ENCODE results near the gene NOL9.

Gene NOL9

DNA sequence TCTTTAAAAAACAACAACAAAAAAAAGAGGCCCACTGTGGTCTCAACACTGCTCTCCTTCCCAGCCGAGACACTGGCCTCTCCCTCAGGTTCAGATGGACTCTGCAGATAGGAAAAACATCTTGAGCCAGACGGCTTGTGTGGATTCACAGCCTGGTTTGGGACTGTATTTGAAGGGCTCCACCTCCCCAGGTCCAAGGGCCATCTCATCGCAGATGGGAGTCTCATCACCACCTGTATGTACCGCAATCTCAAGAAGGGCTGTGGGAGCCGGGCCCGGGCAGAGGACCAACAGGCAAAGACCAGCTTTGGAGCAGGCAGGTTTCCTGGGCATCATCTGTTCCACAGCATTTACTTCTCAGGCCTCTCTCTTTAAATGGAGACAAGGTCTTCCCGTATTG lies 35.7 kb upstream of the NOL9 start:
- CTCF ChIA-PET: interaction anchor here (1.2 to 1.6 kb wide), 2 partner anchors 10 to 35 kb away, joined by 4 to 5 read pairs; partner anchors contain the start of genes TAS1R1 and ZBTB48
- no peak for DNase-seq (ENCODE audit: extremely low spot score)
- TF ChIP-seq, protein P1, sequence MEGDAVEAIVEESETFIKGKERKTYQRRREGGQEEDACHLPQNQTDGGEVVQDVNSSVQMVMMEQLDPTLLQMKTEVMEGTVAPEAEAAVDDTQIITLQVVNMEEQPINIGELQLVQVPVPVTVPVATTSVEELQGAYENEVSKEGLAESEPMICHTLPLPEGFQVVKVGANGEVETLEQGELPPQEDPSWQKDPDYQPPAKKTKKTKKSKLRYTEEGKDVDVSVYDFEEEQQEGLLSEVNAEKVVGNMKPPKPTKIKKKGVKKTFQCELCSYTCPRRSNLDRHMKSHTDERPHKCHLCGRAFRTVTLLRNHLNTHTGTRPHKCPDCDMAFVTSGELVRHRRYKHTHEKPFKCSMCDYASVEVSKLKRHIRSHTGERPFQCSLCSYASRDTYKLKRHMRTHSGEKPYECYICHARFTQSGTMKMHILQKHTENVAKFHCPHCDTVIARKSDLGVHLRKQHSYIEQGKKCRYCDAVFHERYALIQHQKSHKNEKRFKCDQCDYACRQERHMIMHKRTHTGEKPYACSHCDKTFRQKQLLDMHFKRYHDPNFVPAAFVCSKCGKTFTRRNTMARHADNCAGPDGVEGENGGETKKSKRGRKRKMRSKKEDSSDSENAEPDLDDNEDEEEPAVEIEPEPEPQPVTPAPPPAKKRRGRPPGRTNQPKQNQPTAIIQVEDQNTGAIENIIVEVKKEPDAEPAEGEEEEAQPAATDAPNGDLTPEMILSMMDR (IDR thresholded peaks at IDR 0.05; ENCODE audit: control extremely low read depth, extremely low read depth, low read depth, missing control alignments): no peak
- POLR2A ChIA-PET: interaction anchor here (0.9 to 2.6 kb wide), 2 partner anchors 10 to 12 kb away, joined by 3 to 10 read pairs; partner anchors contain the start of genes KLHL21 and ZBTB48

DNA sequence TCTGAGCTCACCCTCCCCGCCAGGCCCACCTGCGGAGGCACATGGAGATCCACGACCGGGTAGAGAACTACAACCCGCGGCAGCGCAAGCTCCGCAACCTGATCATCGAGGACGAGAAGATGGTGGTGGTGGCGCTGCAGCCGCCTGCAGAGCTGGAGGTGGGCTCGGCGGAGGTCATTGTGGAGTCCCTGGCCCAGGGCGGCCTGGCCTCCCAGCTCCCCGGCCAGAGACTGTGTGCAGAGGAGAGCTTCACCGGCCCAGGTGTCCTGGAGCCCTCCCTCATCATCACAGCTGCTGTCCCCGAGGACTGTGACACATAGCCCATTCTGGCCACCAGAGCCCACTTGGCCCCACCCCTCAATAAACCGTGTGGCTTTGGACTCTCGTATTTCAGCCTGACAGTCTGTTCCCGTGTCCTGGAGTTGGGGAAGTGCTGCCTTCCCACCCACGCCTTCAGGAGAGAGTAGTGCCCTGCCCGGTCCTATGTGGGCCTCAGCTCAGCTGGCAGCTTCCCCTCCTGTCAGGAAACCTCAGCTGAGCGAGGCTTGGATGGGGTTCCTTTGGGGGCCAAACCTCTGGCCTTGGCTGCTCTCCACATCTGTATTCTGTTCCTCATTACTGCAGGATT lies 34.7 kb upstream of the NOL9 start:
- CTCF ChIA-PET: interaction anchor here (1.3 to 1.6 kb wide), 2 partner anchors 34 to 112 kb away, joined by 3 to 4 read pairs; partner anchors contain the start of genes DNAJC11 and TAS1R1
- DNase-seq (ENCODE audit: extremely low spot score): no peak
- TF ChIP-seq, protein P1 (IDR thresholded peaks at IDR 0.05; ENCODE audit: control extremely low read depth, extremely low read depth, low read depth, missing control alignments): no peak
- POLR2A ChIA-PET: interaction anchor here (0.9 to 2.6 kb wide), 2 partner anchors 9 to 13 kb away, joined by 3 to 10 read pairs; partner anchors contain the start of genes KLHL21 and ZBTB48

DNA sequence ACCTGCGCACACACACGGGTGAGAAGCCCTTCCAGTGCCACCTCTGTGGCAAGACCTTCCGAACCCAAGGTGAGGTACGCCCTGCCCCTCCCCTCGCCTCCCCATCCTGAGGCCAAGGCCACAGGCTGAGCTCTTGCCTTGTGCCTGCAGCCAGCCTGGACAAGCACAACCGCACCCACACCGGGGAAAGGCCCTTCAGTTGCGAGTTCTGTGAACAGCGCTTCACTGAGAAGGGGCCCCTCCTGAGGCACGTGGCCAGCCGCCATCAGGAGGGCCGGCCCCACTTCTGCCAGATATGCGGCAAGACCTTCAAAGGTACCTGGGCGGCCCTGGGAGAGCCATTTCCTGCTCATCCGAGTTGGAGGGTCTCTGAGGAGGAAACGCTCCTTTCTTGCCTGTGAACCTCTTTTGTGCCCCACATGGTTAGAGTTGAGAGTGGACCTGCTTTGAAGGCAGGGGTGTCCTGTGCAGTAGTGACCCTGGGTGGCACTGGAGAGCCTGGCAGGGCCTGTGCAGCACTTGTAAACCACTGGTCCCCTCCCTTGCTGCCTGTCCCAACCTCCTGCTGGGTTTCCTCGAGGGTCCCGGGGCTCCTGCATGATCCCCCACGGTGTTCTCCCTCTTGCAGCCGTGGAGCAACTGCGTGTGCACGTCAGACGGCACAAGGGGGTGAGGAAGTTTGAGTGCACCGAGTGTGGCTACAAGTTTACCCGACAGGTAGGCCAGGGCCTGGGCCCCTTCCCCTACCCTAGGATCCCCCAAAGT lies 34.0 kb upstream of the NOL9 start:
- DNase-seq (ENCODE audit: extremely low spot score): no peak
- TF ChIP-seq, protein P1 (IDR thresholded peaks at IDR 0.05; ENCODE audit: control extremely low read depth, extremely low read depth, low read depth, missing control alignments): no peak
- ChIA-PET CTCF (interaction anchor here (1.0 to 2.2 kb wide), 5 partner anchors 13 to 113 kb away, joined by 3 to 6 read pairs (median 3); partner anchors contain the start of genes DNAJC11, NOL9 and TAS1R1), POLR2A (interaction anchor here (2.6 kb wide), 1 partner anchor 8 kb away, joined by 10 read pairs; the partner anchor contains the start of gene ZBTB48)

DNA sequence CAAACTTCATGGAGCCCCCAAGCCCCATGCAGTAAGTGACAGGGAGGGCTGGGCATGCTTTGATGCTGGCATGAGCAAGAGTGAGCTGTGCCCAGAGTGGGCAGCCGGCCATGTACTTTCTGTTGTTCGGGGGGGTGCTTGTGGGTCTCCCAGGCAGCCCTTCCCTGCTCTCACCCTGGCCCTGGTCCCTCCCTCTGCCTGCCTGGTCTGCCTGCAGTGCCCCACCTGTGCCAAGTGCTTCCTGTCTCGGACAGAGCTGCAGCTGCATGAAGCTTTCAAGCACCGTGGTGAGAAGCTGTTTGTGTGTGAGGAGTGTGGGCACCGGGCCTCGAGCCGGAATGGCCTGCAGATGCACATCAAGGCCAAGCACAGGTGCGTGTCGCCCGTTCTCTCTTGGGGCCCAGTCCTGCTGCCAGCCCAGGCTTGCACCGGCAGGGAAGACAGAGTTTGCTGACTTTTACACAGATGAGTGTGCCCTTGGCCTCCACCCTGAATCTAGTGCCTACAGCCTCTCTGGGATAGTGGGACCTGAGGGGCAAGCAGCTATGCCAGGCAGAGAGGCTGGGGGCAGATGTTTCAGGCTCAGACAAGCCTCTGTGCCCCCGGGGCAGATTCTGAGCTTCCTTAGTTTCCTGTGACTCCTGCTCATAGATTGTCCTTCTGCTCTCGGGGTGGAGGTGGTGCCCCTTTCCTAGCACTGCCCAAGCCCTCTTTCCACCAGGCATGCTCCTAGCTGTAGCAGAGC lies 33.1 kb upstream of the NOL9 start:
- POLR2A ChIA-PET: no interaction called here
- no peak for DNase-seq (ENCODE audit: extremely low spot score)
- CTCF ChIA-PET: interaction anchor here (1.0 to 2.2 kb wide), 3 partner anchors 14 to 33 kb away, joined by 3 to 6 read pairs (median 3); partner anchors contain the start of genes NOL9 and TAS1R1
- TF ChIP-seq, protein P1 (IDR thresholded peaks at IDR 0.05; ENCODE audit: control extremely low read depth, extremely low read depth, low read depth, missing control alignments): no peak

DNA sequence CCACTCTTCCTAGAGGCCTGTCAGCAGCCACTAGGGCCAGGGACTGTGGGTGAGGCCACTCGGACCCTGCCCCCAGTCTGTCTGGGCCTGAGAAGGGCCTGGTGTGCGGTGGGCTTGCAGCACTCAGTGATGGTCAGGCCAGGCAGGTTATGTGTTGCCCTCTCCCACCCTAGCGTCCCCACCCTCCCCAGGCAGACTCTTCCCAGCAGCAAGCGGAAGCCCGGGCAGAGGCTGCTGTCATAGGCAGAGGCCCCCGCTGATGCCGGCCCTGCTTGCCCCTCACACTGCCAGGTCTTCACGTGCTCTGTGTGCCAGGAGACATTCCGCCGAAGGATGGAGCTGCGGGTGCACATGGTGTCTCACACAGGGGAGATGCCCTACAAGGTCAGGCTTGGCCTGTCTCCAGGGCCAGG lies 32.1 kb upstream of the NOL9 start:
- TF ChIP-seq, protein P1 (IDR thresholded peaks at IDR 0.05; ENCODE audit: control extremely low read depth, extremely low read depth, low read depth, missing control alignments): no peak
- no peak for DNase-seq (ENCODE audit: extremely low spot score)
- CTCF ChIA-PET: interaction anchor here (2.2 kb wide), 1 partner anchor 32 kb away, joined by 6 read pairs; the partner anchor contains the start of genes NOL9 and TAS1R1
- POLR2A ChIA-PET: interaction anchor here (1.3 kb wide), 1 partner anchor 10 kb away, joined by 4 read pairs; no protein-coding TSS in a partner anchor
